ENCODE results near the gene H2AZ2.

Gene H2AZ2

GRCh38 chr7:44845451-44845850 is 2.4 kb downstream of the H2AZ2 start:
- TF ChIP-seq REST (IDR thresholded peaks at IDR 0.05; ENCODE audit: insufficient read depth in 1 of 2, low read depth in 2 of 2, low read length in 2 of 2) (no peak), TAF1 (IDR thresholded peaks at IDR 0.05; ENCODE audit: borderline replicate concordance, insufficient read depth, low read length) (no peak), FOXP2 (optimal IDR thresholded peaks at IDR 0.05; ENCODE audit: borderline replicate concordance, extremely low read depth, extremely low read length, insufficient read depth) (no peak), POLR2AphosphoS5 (IDR thresholded peaks at IDR 0.05; ENCODE audit: low read depth, low read length) (no peak), SIN3A (IDR thresholded peaks at IDR 0.05; ENCODE audit: borderline replicate concordance, insufficient read depth, low read length) (no peak)

GRCh38 chr7:44838751-44839150 is 9.1 kb downstream of the H2AZ2 start:
- no peak for TF ChIP-seq TAF1 (IDR thresholded peaks at IDR 0.05; ENCODE audit: borderline replicate concordance, insufficient read depth, low read length)
- TF ChIP-seq REST (IDR thresholded peaks at IDR 0.05; ENCODE audit: insufficient read depth in 1 of 2, low read depth in 2 of 2, low read length in 2 of 2) = no peak
- no peak for TF ChIP-seq SIN3A (IDR thresholded peaks at IDR 0.05; ENCODE audit: borderline replicate concordance, insufficient read depth, low read length)
- TF ChIP-seq FOXP2 (optimal IDR thresholded peaks at IDR 0.05; ENCODE audit: borderline replicate concordance, extremely low read depth, extremely low read length, insufficient read depth) = no peak
- TF ChIP-seq POLR2AphosphoS5 (IDR thresholded peaks at IDR 0.05; ENCODE audit: low read depth, low read length) = no peak

- TF ChIP-seq SIN3A (IDR thresholded peaks at IDR 0.05; ENCODE audit: borderline replicate concordance, insufficient read depth, low read length) (no peak), REST (IDR thresholded peaks at IDR 0.05; ENCODE audit: insufficient read depth in 1 of 2, low read depth in 2 of 2, low read length in 2 of 2) (no peak), POLR2AphosphoS5 (IDR thresholded peaks at IDR 0.05; ENCODE audit: low read depth, low read length) (no peak), FOXP2 (optimal IDR thresholded peaks at IDR 0.05; ENCODE audit: borderline replicate concordance, extremely low read depth, extremely low read length, insufficient read depth) (no peak), TAF1 (IDR thresholded peaks at IDR 0.05; ENCODE audit: borderline replicate concordance, insufficient read depth, low read length) (no peak)
Observed at GRCh38 chr7:44827567-44827966, 20.3 kb downstream of the H2AZ2 start.

- 0 out of 2 replicates have a peak, but pooled peaks have one; percentile 40 for TF ChIP-seq POLR2AphosphoS5 (IDR thresholded peaks at IDR 0.05; ENCODE audit: low read depth, low read length)
- no peak for TF ChIP-seq TAF1 (IDR thresholded peaks at IDR 0.05; ENCODE audit: borderline replicate concordance, insufficient read depth, low read length)
Observed at GRCh38 chr7:44824894-44825526, 22.9 kb downstream of the H2AZ2 start.

- TF ChIP-seq POLR2AphosphoS5 (IDR thresholded peaks at IDR 0.05; ENCODE audit: low read depth, low read length) (no peak), REST (IDR thresholded peaks at IDR 0.05; ENCODE audit: insufficient read depth in 1 of 2, low read depth in 2 of 2, low read length in 2 of 2) (no peak), FOXP2 (optimal IDR thresholded peaks at IDR 0.05; ENCODE audit: borderline replicate concordance, extremely low read depth, extremely low read length, insufficient read depth) (no peak), SIN3A (IDR thresholded peaks at IDR 0.05; ENCODE audit: borderline replicate concordance, insufficient read depth, low read length) (no peak), TAF1 (IDR thresholded peaks at IDR 0.05; ENCODE audit: borderline replicate concordance, insufficient read depth, low read length) (no peak)
Observed at GRCh38 chr7:44823255-44823781, 24.6 kb downstream of the H2AZ2 start.

Measured in PFSK-1 (cell line).